SKM-1 treated with dmso at 0.1 percent for 144 hours (cell line): Measurements from ENCODE around the gene MFSD12.
"Not testable (repeated sequence)": the region's sequence is repeated elsewhere in the genome, so short reads cannot be mapped to it uniquely, and the experiment has no call there.

Experiments
- DNase-seq: peaks from one replicate; lab custom pipeline; 2025; ENCODE audit not compliant: unreplicated experiment; lab: John Stamatoyannopoulos, UW

MFSD12 gene

DNA sequence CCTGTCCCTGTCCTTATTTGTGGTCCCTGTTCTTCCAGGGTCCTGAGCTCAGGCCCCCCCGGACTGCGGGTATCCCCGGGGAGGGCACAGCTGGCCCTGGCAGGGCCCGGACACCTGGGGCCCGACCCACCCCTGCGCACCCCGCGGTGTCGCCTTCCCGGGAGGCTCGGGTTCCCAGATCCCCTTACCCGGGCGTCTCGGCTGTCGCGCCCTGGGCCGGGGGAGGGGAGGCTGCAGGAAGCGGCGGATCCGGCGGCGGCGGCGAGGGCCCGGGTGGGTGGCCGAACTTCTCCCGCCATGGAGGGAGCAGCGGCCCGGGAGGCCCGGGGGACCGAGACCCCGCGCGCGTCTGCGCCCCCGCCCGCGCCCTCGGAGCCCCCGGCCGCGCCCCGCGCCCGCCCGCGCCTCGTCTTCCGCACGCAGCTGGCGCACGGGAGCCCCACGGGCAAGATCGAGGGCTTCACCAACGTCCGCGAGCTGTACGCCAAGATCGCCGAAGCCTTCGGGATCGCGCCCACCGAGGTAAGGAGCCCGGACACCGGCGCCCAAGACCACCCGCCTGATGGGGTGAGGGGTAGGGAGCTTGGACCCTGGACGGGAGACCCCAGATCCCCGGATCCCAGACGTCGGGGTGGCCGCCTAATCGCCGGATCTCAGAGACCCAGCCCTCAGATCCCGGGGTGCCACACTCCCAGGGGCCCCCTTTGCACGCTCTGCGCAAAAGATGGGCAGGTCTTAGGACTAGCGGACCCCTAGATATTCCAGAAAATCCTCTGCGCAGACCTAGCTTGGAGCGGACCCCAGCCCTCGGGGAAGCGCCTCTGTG, 28.1 kb upstream of the MFSD12 start, which contains the start of gene GIPC3:
TSS of gene GIPC3 (plus strand) at position 178 of the 826 bp plus-strand sequence. CDS start at position 298, 120 bp downstream.
- DNase-seq, result no peak

DNA sequence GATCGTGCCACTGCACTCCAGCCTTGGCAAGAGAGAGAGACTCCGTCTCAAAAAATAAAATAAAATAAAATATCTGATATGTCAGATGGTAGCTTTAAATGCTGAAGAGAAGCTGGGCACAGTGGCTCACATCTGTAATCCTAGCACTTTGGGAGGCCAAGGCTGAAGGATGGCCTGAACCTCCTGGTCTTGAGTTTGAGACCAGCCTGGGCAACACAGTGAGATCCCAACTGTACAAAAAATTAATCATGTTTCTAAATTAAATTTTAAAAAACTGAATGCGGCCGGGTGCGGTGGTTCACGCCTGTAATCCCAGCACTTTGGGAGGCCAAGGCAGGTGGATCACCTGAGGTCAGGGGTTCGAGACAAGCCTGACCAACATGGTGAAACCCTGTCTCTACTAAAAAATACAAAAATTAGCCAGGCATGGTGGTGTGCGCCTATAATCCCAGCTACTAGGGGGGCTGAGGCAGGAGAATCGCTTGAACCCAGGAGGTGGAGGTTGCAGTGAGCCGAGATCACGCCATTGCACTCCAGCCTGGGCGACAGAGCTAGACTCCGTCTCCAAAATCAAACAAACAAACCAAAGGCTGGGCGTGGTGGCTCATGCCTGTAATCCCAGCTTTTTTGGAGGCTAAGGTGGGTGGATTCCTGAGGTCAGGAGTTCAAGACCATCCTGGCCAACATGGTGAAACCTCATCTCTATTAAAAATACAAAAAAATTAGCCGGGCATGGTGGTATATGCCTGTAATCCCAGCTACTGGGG, 26.8 kb upstream of the MFSD12 start:
- not testable (repeated sequence) for DNase-seq

DNA sequence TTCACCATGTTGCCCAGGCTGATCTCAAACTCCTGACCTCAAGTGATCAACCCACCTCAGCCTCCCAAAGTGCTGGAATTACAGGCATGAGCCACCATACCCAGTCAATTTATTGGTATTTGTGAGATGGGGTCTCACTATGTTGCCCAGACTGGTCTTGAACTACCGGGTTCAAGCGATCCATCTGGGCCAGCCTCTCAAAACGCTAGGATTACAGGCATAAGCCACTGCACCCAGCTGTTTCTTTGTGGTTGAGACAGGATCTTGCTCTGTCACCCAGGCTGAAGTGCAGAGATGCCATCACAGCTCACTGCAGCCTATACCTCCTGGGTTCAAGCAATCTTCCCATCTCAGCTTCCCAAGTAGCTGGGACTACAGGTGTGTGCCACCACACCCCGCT, 24.4 kb upstream of the MFSD12 start:
- DNase-seq, result not testable (repeated sequence)

DNA sequence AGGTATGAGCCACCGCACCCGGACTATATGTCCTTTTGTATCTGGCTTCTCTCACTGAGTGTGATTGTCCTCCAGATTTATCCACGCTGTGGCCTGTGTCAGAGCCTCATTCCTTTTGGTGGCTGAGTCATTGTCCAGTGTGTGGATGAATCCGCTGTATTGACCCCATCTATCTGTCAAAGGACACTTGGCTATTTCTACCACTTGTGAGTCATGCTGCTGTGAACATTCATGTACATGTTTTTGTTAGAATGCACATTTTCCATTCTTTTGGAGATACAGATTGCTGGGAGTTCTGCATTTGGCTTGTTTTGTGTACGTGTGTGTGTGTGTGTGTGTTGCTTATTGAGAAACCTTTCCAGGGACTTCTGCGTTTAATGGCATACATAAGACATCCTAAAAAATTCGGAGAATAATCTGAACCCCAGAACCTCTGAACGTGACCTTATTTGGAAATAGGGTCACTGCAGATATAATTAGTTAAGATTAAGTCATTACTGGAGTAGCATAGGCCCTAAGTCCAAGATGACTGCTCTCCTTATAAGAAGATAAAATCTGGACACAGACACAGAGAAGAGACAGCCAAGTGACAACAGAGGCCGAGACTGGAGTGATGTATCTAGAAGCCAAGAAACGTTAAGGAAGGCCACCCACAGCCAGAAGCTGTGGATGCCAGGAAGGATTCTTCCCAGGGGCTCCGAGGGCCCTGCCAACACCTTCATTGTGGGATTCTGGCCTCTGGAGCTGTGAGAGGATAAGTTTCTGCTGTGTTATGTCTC, 23.0 kb upstream of the MFSD12 start:
- no peak for DNase-seq

DNA sequence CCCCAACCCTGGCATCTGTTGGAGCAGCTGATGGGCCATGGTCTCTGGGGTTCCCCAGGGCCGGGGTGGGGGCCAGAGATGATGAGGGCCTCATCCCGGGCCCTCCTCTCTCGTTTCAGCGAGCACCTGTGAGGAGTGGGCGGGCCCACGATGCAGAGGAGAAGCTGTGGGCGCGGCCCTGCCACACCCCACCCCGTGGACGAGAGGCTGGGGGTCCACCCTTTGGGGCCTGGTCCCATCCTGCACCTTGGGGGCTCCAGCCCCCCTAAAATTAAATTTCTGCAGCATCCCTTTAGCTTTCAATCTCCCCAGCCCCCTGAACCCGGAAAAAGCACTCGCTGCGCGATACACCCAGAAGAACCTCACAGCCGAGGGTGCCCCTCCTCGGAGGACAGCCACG, 21.0 kb upstream of the MFSD12 start:
- DNase-seq, result no peak

DNA sequence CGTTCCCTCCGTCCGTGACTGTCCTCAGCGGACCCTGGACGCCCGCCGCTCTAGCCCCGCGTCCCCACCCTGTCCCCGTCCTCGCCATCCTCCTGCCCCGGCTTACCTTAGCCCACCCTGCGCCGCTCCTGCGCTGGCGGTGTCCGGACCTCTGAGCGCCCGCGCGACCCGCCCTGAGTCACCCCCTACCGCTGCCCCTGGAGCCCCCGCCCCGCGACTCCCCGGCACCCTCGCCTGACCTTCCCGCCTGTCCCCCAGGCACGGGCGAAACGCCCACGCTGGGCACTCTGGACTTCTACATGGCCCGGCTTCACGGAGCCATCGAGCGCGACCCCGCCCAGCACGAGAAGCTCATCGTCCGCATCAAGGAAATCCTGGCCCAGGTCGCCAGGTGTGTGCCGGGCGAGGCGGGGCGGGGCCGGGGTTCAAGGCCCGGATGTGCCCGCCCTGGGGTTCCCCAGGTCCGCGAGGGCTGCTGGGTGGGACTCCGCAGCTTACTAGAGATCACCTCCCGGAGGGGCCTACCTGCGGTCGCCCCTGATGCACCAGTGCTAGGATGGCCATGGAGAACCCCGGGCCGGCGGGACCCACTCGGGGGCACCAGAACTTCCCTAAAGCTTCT, 20.4 kb upstream of the MFSD12 start:
- no peak for DNase-seq

DNA sequence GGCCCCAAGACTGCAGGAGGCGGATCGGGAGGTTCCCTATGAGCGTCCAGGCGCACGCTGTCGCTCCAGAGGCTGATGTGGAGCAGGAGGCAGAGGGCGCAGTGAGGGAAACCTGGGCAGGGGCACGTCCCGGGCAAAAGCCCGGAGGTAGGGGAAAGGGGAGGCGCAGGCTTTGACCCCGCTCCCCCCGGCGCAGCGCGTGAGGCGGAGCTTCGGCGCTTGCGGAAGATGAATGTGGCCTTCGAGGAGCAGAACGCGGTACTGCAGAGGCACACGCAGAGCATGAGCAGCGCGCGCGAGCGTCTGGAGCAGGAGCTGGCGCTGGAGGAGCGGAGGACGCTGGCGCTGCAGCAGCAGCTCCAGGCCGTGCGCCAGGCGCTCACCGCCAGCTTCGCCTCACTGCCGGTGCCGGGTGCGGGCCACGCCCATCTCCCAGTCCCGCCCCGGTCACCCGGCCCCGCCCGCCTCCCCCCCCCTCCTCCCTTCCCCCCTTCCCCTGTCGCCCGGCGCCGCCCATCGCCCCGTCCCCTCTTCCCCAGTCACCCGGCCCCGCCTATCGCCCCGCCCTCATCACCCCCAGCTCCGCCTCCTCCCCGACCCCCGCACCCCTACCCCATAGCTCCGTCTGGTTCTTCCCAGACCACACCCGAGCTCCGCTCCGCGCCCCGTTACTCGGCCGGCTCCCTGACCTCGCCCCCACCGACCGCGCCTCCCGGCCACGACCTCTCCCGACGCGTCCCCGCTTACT, 19.5 kb upstream of the MFSD12 start:
- DNase-seq, result no peak

DNA sequence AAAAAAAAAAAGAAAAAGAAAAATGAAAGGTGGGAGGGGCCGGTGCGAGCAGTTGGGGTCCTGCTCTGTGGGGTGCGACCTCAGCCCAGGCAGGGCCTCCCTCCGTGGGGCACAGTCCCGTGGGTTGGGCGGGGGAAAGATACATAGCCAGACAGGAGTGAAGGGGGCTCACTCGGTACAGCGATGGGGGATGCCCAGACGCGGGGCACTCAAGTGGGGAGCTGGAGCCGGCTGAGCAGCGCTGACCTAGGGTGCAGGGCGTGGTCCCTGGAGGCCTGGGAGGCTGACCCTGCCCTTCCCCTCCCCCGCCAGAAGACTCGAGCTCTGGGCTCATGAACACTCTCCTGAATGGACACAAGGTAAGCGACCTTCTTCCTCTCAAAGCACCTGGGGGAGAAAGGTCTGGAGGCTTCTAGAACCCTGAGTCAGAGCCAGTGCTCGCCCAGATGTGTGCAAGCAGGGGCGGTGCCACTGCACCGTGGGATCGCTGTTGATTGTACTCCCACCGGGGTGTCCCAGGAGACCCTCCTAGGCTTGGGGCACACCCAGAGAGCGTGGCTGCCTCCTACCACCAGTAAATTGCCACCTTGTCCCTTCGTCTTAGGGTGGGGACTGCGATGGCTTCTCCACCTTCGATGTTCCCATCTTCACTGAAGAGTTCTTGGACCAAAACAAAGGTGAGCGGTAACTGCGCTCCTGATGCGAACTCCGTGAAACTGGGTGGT, 18.7 kb upstream of the MFSD12 start:
- no peak for DNase-seq

DNA sequence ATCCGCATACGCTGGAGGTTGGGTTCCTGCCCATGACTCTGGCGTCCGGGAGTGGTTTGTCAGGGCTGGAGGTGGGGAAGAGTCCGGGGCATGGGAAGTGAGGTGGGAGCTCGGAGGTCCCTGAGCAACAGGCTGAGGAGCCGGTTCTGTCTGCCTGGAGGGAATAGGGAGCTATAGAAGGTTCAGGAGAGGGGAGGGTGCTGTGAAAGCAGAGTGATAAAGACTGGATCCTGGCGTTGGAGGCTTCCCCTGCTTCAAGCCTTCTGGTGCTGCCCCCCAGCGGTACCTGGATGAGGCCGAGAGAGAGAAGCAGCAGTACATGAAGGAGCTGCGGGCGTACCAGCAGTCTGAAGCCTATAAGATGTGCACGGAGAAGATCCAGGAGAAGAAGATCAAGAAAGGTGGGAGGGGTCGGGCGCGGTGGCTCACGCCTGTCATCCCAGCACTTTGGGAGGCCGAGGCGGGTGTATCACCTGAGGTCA, 17.9 kb upstream of the MFSD12 start:
- peak; percentile 50 for DNase-seq

DNA sequence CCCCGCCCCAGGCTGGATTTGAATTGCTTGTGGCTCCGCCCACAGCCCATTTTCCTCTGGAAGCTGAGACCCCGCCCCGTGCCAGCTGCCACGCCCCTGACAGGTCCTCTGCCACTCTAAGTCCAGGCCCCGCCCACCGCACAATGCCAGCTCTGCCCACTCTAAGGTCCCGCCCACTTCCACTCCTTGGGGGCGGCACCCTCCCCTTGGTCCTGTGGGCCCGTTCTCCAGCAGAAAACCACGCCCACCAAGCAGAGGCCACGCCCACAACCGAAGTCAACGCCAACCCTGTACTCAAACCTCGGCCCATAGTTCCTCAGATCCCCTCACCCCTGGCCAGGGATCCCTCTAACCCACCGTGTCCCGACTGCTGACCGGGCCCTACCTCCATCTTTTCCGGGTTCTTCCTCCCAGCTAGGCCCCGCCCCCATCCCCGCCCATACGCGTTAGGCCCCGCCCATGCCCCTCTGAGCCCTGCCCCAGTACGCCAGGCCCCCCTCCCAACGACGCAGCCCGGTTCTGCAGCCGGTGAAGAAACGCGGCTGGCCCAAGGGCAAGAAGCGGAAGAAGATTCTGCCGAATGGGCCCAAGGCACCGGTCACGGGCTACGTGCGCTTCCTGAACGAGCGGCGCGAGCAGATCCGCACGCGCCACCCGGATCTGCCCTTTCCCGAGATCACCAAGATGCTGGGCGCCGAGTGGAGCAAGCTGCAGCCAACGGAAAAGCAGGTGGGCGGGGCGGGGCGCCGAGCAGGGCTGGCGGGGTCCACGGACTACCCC, 16.7 kb upstream of the MFSD12 start:
- DNase-seq, result peak; percentile 97

DNA sequence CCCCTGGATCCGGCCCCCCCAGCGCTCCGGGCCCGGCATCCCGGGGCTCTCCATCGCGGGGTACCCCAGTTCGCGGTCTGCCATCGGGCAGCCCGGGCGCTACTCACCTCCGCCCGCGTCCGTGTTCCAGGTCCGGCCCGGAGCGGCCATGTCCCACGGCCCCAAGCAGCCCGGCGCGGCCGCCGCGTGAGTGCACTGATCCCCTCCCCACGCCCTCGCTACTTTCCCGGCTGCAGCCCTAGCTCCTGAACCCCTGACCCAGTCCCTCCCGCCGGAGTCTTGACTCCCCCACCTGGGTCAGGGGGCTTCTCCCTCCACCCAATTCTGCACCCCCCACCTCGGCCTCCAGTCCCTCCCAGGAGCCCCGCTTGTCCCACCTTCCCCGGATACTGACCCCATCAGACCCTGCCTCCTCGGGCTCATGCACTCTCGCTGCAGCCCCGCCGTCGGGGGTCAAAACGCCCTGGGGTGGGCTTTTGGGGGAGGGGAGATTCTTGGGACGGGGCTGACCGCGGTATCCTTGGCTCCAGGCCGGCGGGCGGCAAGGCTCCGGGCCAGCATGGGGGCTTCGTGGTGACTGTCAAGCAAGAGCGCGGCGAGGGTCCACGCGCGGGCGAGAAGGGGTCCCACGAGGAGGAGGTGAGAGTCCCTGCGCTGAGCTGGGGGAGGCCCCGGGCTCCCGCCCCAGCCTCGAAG, 15.9 kb upstream of the MFSD12 start:
- DNase-seq, result no peak

DNA sequence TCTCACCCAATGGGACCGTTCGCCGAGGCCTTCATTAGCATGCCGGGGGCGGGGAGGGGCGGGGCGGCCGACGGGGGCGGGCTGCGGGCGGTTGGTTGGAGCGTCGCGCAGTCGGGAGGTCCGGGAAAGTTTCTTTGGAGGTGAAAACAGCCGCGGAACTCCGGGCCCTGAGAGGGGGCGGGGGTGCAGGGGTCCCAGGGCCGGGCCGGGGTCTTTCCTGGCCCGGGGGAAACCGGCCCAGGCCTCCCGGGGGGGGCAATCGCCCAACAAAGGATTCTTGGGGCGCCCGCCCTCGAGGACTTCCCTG, 15.4 kb upstream of the MFSD12 start, which contains the start of gene HMG20B:
TSS of gene HMG20B (plus strand) at position 90 of the 307 bp plus-strand sequence. CDS start 366 bp downstream, outside the sequence.
- DNase-seq, result no peak

DNA sequence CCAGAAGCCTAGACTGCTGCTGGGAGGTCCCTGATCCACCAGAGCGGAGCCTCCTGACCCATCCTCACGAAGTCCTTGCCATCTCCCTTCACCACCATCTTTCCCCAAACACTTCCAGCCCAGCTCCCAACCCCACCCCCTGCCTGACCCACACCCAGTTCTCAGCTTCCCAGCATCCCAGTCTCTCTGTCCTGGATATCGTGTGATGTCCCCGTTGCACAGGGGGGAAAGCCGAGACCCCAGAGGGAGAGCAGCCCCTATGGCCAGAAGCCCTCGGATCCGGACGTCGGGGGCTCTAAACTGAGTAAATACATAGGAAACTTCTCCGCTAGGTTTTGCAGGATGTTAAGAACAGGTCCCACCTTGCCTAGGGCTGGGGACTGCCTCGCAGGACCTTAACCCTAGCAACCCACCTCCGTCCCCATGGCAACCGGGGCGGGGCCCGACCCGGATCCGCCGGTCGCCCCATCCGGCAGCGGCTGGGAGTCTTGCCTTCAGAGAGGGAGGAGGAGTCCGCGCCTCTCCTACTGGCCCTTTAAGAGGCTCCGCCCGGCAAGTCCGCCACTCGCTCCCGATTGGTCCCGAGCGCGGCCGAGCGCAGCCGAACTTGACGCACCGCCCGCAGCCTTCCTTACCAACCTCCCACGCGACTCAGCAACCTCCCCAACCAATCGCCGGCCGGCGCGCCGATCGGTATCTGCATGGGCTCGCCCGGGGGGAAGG, 14.9 kb upstream of the MFSD12 start:
- peak; percentile 99 for DNase-seq

DNA sequence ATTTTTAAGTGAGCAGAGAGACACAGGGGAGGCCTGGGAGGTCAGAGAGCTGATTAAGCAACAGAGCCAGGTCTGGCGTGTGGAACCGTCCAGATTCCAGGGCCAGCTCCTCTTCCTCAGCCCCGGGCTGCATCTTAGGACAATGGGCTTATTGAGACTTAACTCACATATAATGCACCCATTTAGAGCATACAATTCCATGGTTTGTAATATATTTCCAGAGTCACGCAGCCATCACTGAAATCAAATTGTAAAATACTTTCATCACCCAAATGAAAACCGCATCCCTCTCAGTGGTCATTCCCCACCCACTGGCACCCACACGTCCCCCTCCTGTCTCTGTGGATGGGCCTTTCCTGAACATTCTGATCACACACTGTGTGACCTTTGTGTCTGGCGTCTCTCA, 13.2 kb upstream of the MFSD12 start:
- no peak for DNase-seq

DNA sequence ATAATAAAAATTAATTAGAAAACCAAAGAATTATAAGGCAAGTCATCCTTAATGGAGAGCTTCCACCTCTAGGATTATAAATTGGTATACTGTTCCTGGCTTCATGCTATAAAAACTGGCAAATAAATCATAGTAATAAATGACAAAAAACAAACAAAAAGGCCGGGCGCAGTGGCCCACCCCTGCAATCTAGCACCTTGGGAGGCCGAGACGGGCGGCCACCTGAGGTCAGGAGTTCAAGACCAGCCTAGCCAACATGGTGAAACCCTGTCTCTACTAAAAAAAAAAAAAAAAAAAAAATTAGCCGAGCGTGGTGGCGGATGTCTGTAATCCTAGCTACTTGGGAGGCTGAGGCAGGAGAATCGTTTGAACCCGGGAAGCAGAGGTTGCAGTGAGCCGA, 12.7 kb upstream of the MFSD12 start:
- DNase-seq, result not testable (repeated sequence)

DNA sequence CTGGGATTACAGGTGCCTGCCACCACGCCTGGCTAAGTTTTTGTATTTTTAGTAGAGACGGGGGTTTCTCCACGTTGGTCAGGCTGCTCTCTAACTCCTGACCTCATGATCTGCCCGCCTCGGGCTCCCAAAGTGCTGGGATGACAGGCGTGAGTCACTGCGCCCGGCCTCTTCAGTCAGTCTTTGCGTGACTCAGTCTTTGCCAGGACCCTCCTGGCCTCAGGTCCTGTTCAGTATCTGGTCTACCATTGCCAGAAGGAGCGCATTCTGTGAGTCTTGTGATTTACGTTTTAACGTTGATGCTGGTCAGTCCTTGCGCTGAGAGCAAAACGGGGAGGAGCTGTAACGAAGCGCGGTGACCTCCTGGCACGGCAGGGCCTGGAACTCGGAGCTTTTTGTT, 7.8 kb upstream of the MFSD12 start:
- no peak for DNase-seq

DNA sequence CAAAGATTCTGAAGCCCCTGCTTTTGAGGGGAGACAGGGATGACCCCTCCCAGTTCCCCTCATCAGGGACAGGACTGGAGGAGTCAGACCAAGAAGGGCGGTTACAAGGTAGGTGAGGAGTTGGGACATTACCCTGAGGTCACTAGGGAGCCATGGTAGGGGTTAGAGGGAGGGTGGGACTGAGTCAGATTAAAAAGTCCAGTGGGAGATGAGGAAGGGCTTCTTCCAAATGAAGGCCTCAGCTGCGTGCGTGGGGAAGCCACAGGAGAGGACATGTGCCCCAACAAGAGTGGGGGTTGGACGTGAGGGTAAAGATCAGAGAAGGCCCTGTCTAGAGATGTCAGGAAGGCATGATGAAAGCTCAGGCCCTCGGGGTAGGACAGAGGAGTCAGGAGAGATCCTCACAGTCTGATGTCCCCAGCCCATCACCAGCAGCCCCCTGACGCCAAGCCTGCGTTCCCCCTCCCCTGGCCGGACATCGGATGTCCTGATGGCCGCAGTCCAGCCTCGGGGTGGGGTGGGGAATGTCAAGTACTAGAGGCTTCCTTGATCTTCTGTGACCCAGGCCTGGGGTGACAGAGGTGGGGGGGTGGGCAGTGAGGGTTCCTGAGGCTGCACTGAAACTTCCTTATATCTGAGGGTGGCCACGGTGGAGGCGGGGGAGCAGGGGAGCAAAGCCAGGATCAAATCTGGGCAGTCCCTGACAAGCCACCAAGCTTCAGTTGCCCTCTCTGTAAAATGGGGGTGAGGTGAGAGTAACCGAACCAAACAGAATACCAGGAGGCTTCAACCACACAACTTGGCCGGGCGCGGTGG, 6.5 kb upstream of the MFSD12 start:
- DNase-seq, result no peak
